Activated T-helper 1 cell treated with anti-CD3 and anti-CD28 coated beads, Interleukin-12 subunit alpha, Interleukin-12 subunit beta, Interleukin-2, Interleukin-4 antibody, amounts not matched to agents 30 ng/mL and 10 ng/mL and 1 ng/mL, durations not matched to agents 14 hours and 24 hours and 36 hours (primary cell): ENCODE data around the gene MEGF6. TPM values are rescaled to one million over a fixed set of nuclear protein-coding genes. Genes with fewer than 3 reads are reported as not detected.

Source experiments
- DNase-seq: peaks from one replicate; pipeline ENCODE4 v3.0.0; 2021; ENCODE audit warnings: low spot score
- H3K27ac Mint-ChIP-seq: one replicate; pipeline ENCODE4 v1.8.0; 2021; ENCODE audit warnings: mild to moderate bottlenecking, mixed read lengths
- H3K27me3 Mint-ChIP-seq: one replicate; pipeline ENCODE4 v1.8.0; 2022; ENCODE audit warnings: mild to moderate bottlenecking, moderate library complexity, mixed read lengths; ENCODE audit not compliant: insufficient read depth
- H3K36me3 Mint-ChIP-seq: one replicate; pipeline ENCODE4 v1.8.0; 2021; ENCODE audit warnings: low read depth, mixed read lengths
- H3K4me1 Mint-ChIP-seq: one replicate; pipeline ENCODE4 v1.8.0; 2021; ENCODE audit warnings: low read depth, mixed read lengths
- H3K4me3 Mint-ChIP-seq: one replicate; pipeline ENCODE4 v1.8.0; 2021; ENCODE audit warnings: mild to moderate bottlenecking, moderate library complexity, mixed read lengths
- H3K9me3 Mint-ChIP-seq: one replicate; pipeline ENCODE4 v1.8.0; 2021; ENCODE audit warnings: mixed read lengths
- intact Hi-C: fragments of 100-400 bp; cut with micrococcal nuclease; formaldehyde crosslinking; loops from one replicate; pipeline ENCODE4 v1.15.1; 2024
- total RNA-seq: library from RNA; stranded (reverse); gene quantifications from 2 replicates; pipeline ENCODE4 v1.2.3, GENCODE V29; 2022

The MEGF6 gene
- total RNA-seq, 1 donor from 2014 or later, result 1.2 TPM

- DNase-seq, result no peak
- intact Hi-C loops, result no loop called here
- no peaks in the 10 kb centered on the region for H3K4me1 Mint-ChIP-seq
- H3K9me3 Mint-ChIP-seq, result no peaks in the 10 kb centered on the region
- H3K4me3 Mint-ChIP-seq, result no peak overlapping the region
- no peaks in the 10 kb centered on the region for H3K27me3 Mint-ChIP-seq
- H3K36me3 Mint-ChIP-seq, result peaks cover 13% of the 10 kb centered on the region
- H3K27ac Mint-ChIP-seq, result no peak overlapping the region
Observed at GRCh38 chr1:3640121-3640837, 29.0 kb upstream of the MEGF6 start.

GRCh38 chr1:3639397-3639911 lies 28.1 kb upstream of the MEGF6 start:
- no peak overlapping the region for H3K4me3 Mint-ChIP-seq
- H3K4me1 Mint-ChIP-seq, result no peaks in the 10 kb centered on the region
- no peak for DNase-seq
- H3K9me3 Mint-ChIP-seq, result no peaks in the 10 kb centered on the region
- peaks cover 13% of the 10 kb centered on the region for H3K36me3 Mint-ChIP-seq
- H3K27me3 Mint-ChIP-seq, result no peaks in the 10 kb centered on the region
- no peak overlapping the region for H3K27ac Mint-ChIP-seq
- intact Hi-C loops, result no loop called here

GRCh38 chr1:3638676-3639075 lies 27.4 kb upstream of the MEGF6 start:
- H3K27ac Mint-ChIP-seq, result no peak overlapping the region
- peaks cover 14% of the 10 kb centered on the region for H3K36me3 Mint-ChIP-seq
- H3K4me3 Mint-ChIP-seq, result no peak overlapping the region
- intact Hi-C loops, result no loop called here
- no peaks in the 10 kb centered on the region for H3K27me3 Mint-ChIP-seq
- no peaks in the 10 kb centered on the region for H3K4me1 Mint-ChIP-seq
- H3K9me3 Mint-ChIP-seq, result no peaks in the 10 kb centered on the region
- no peak for DNase-seq

GRCh38 chr1:3638027-3638426 lies 26.7 kb upstream of the MEGF6 start:
- no peak for DNase-seq
- Mint-ChIP-seq H3K27ac (no peak overlapping the region), H3K4me3 (no peak overlapping the region), H3K27me3 (no peaks in the 10 kb centered on the region), H3K9me3 (no peaks in the 10 kb centered on the region), H3K4me1 (no peaks in the 10 kb centered on the region), H3K36me3 (peaks cover 14% of the 10 kb centered on the region)
- intact Hi-C loops, result no loop called here

GRCh38 chr1:3636531-3636930 lies 25.2 kb upstream of the MEGF6 start:
- intact Hi-C loops, result no loop called here
- no peak overlapping the region for H3K4me3 Mint-ChIP-seq
- H3K4me1 Mint-ChIP-seq, result no peaks in the 10 kb centered on the region
- peaks cover 14% of the 10 kb centered on the region for H3K36me3 Mint-ChIP-seq
- H3K27me3 Mint-ChIP-seq, result no peaks in the 10 kb centered on the region
- no peak overlapping the region for H3K27ac Mint-ChIP-seq
- H3K9me3 Mint-ChIP-seq, result no peaks in the 10 kb centered on the region
- no peak for DNase-seq

- H3K4me3 Mint-ChIP-seq, result no peak overlapping the region
- H3K36me3 Mint-ChIP-seq, result peaks cover 14% of the 10 kb centered on the region
- no peak for DNase-seq
- H3K27me3 Mint-ChIP-seq, result no peaks in the 10 kb centered on the region
- H3K4me1 Mint-ChIP-seq, result no peaks in the 10 kb centered on the region
- no peak overlapping the region for H3K27ac Mint-ChIP-seq
- H3K9me3 Mint-ChIP-seq, result no peaks in the 10 kb centered on the region
- intact Hi-C loops, result no loop called here
Observed at GRCh38 chr1:3636080-3636479, 24.8 kb upstream of the MEGF6 start.

GRCh38 chr1:3634059-3634800 lies 22.9 kb upstream of the MEGF6 start:
- Mint-ChIP-seq H3K36me3 (peaks cover 14% of the 10 kb centered on the region), H3K4me1 (no peaks in the 10 kb centered on the region), H3K27ac (no peak overlapping the region), H3K9me3 (no peaks in the 10 kb centered on the region), H3K4me3 (no peak overlapping the region), H3K27me3 (no peaks in the 10 kb centered on the region)
- intact Hi-C loops, result no loop called here
- DNase-seq, result no peak

- Mint-ChIP-seq H3K4me1 (no peaks in the 10 kb centered on the region), H3K9me3 (no peaks in the 10 kb centered on the region), H3K36me3 (peaks cover 16% of the 10 kb centered on the region), H3K27me3 (no peaks in the 10 kb centered on the region), H3K27ac (no peak overlapping the region), H3K4me3 (no peak overlapping the region)
- intact Hi-C loops, result no loop called here
- DNase-seq, result no peak
Observed at GRCh38 chr1:3633344-3634058, 22.2 kb upstream of the MEGF6 start.

- Mint-ChIP-seq H3K27ac (no peak overlapping the region), H3K36me3 (peaks cover 16% of the 10 kb centered on the region), H3K4me3 (no peak overlapping the region), H3K27me3 (no peaks in the 10 kb centered on the region), H3K9me3 (no peaks in the 10 kb centered on the region), H3K4me1 (no peaks in the 10 kb centered on the region)
- intact Hi-C loops, result no loop called here
- DNase-seq, result no peak
Observed at GRCh38 chr1:3632716-3633343, 21.5 kb upstream of the MEGF6 start.

GRCh38 chr1:3632298-3632697 lies 21.0 kb upstream of the MEGF6 start:
- H3K9me3 Mint-ChIP-seq, result no peaks in the 10 kb centered on the region
- peaks cover 16% of the 10 kb centered on the region for H3K36me3 Mint-ChIP-seq
- H3K4me1 Mint-ChIP-seq, result no peaks in the 10 kb centered on the region
- no peak for DNase-seq
- H3K27ac Mint-ChIP-seq, result no peak overlapping the region
- no peak overlapping the region for H3K4me3 Mint-ChIP-seq
- intact Hi-C loops, result no loop called here
- no peaks in the 10 kb centered on the region for H3K27me3 Mint-ChIP-seq

GRCh38 chr1:3631320-3632260 lies 20.3 kb upstream of the MEGF6 start:
- H3K27ac Mint-ChIP-seq, result no peak overlapping the region
- no peaks in the 10 kb centered on the region for H3K4me1 Mint-ChIP-seq
- DNase-seq, result no peak
- intact Hi-C loops, result no loop called here
- H3K27me3 Mint-ChIP-seq, result no peaks in the 10 kb centered on the region
- H3K36me3 Mint-ChIP-seq, result peaks cover 13% of the 10 kb centered on the region
- no peak overlapping the region for H3K4me3 Mint-ChIP-seq
- H3K9me3 Mint-ChIP-seq, result no peaks in the 10 kb centered on the region

- peaks cover 13% of the 10 kb centered on the region for H3K36me3 Mint-ChIP-seq
- H3K9me3 Mint-ChIP-seq, result no peaks in the 10 kb centered on the region
- H3K27me3 Mint-ChIP-seq, result no peaks in the 10 kb centered on the region
- H3K4me1 Mint-ChIP-seq, result peaks cover 5% of the 10 kb centered on the region
- H3K27ac Mint-ChIP-seq, result no peak overlapping the region
- H3K4me3 Mint-ChIP-seq, result no peak overlapping the region
- intact Hi-C loops, result no loop called here
- no peak for DNase-seq
Observed at GRCh38 chr1:3630914-3631313, 19.6 kb upstream of the MEGF6 start.
